Stimulated activated naive CD8-positive, alpha-beta T cell treated with anti-CD3 and anti-CD28 coated beads, Interleukin-15, Interleukin-2, amounts not matched to agents 100 ng/mL and 50 ng/mL, for 24 hours (primary cell): ENCODE results near the gene KMO.

Experiments used
- H3K27ac Mint-ChIP-seq: one replicate; pipeline ENCODE4 v1.8.0; 2021; ENCODE audit warnings: mild to moderate bottlenecking, mixed read lengths
- H3K27me3 Mint-ChIP-seq: one replicate; pipeline ENCODE4 v1.8.0; 2021; ENCODE audit warnings: mixed read lengths
- H3K36me3 Mint-ChIP-seq: one replicate; pipeline ENCODE4 v1.8.0; 2021; ENCODE audit warnings: low read depth, mixed read lengths
- H3K4me1 Mint-ChIP-seq: one replicate; pipeline ENCODE4 v1.8.0; 2021; ENCODE audit warnings: low read depth, mixed read lengths
- H3K4me3 Mint-ChIP-seq: one replicate; pipeline ENCODE4 v1.8.0; 2021; ENCODE audit warnings: mild to moderate bottlenecking, mixed read lengths
- H3K9me3 Mint-ChIP-seq: one replicate; pipeline ENCODE4 v1.8.0; 2021; ENCODE audit warnings: mixed read lengths

KMO gene

DNA sequence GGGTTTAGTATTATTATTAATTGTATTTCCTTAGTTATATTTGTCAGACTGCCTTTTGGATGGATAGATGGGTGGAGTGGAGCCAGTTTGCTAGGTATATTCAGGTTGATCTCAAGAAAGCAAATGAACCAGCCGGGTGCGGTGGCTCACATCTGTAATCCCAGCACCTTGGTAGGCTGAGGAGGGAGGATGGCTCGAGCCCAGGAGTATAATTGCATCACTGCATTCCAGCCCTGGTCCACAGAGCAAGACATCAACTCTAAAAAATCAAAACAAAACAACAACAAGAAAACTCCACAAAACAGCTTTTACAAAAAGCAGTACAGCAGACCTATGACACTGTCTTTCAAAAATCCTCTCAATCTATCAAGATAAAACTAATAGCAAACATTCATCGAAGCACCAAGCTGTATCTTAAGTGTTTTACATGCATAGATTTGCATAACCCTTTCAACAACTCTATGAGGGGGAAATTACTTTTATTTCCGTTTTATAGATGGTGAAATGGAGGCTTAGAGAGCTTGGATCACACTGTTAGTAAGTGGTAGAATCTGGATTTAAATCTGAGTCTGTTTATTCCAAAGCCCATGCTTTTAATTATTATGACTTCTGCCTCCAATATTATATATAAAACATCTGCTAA, 25.5 kb downstream of the KMO start:
- no peak overlapping the region for H3K4me3 Mint-ChIP-seq
- H3K27me3 Mint-ChIP-seq, result no peaks in the 10 kb centered on the region
- H3K4me1 Mint-ChIP-seq, result peaks cover 2% of the 10 kb centered on the region
- H3K36me3 Mint-ChIP-seq, result no peaks in the 10 kb centered on the region
- no peak overlapping the region for H3K27ac Mint-ChIP-seq
- H3K9me3 Mint-ChIP-seq, result no peaks in the 10 kb centered on the region

DNA sequence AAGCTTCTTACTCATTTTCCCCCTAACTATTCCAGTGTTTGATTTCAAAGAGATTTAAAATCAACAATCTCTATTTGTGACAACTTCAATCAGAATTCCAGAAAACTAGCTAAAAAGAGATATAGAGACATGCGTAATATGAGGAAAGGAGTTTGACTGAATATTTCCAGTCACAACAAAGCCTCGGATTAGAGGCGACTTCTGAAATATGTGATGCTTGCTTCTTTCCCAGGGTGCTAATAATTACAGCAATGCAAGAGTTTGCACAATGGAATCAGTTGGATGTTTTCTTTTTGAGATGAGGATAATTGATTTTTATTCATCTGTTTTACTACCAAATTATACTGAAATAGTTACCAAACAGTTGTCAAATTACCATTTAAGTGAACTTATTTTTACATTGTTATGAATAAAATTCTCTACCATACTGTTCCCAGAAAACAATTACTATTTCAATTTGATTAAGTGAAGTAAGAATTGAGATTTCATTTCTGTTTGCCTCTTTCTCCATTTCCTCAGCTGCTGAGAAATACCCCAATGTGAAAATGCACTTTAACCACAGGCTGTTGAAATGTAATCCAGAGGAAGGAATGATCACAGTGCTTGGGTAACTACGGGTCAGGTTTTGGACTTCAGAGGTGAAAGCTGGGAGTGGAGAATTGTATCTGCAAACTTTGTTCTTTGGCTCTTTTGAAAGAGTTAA, 28.1 kb downstream of the KMO start:
- Mint-ChIP-seq H3K9me3 (no peaks in the 10 kb centered on the region), H3K4me1 (no peaks in the 10 kb centered on the region), H3K36me3 (no peaks in the 10 kb centered on the region), H3K27ac (no peak overlapping the region), H3K27me3 (no peaks in the 10 kb centered on the region), H3K4me3 (no peak overlapping the region)

DNA sequence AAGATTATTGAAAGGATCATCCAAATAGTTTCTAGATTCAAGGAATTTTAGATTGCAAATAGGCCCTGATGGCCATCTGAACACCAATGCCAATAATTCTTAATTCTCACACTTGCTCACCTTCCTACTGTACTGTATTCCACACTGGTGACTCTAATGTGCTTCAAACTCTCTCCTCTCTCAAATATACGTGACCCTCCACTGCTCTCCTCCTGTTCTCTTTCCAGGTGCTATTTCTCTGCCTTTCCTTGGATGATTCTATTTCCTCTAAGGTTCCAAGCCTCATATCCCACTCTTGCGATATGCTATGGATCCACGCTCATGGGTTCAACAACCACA, 28.6 kb downstream of the KMO start:
- no peaks in the 10 kb centered on the region for H3K4me1 Mint-ChIP-seq
- H3K9me3 Mint-ChIP-seq, result no peaks in the 10 kb centered on the region
- H3K36me3 Mint-ChIP-seq, result no peaks in the 10 kb centered on the region
- no peaks in the 10 kb centered on the region for H3K27me3 Mint-ChIP-seq
- no peak overlapping the region for H3K4me3 Mint-ChIP-seq
- H3K27ac Mint-ChIP-seq, result no peak overlapping the region

GRCh38 chr1:241569848-241570247, 37.7 kb downstream of the KMO start:
- peaks cover 4% of the 10 kb centered on the region for H3K9me3 Mint-ChIP-seq
- no peak overlapping the region for H3K4me3 Mint-ChIP-seq
- H3K27me3 Mint-ChIP-seq, result peaks cover 2% of the 10 kb centered on the region
- no peaks in the 10 kb centered on the region for H3K4me1 Mint-ChIP-seq
- no peak overlapping the region for H3K27ac Mint-ChIP-seq
- H3K36me3 Mint-ChIP-seq, result no peaks in the 10 kb centered on the region

- peaks cover 35% of the 10 kb centered on the region for H3K9me3 Mint-ChIP-seq
- H3K36me3 Mint-ChIP-seq, result peaks cover 25% of the 10 kb centered on the region
- peaks cover 27% of the 10 kb centered on the region for H3K27me3 Mint-ChIP-seq
- no peak overlapping the region for H3K4me3 Mint-ChIP-seq
- H3K4me1 Mint-ChIP-seq, result no peaks in the 10 kb centered on the region
- H3K27ac Mint-ChIP-seq, result no peak overlapping the region
Measured at GRCh38 chr1:241574154-241574553, 42.0 kb downstream of the KMO start.

DNA sequence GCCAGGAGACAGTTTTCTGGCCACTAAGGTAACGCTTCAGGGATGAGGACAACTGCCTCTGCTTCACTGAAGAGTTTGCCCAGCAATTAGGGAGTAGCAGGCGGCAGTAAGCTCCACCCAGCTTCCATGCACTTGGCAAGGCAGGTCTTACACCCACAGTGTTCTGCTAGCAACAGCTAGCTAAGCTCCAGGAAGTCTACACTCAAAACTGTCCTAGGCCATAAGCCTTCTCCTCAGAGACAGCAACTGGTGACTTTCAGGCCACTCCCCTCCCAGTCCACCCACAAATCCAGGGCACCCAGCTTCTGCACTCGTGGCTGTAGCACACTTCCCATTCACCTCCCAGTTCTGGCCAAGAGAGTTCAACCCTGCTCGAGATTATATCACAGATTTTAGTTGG, 47.3 kb downstream of the KMO start:
- Mint-ChIP-seq H3K9me3 (peaks cover 34% of the 10 kb centered on the region), H3K4me3 (no peak overlapping the region), H3K36me3 (peaks cover 29% of the 10 kb centered on the region), H3K27me3 (peaks cover 35% of the 10 kb centered on the region), H3K27ac (no peak overlapping the region), H3K4me1 (no peaks in the 10 kb centered on the region)

- Mint-ChIP-seq H3K27ac (no peak overlapping the region), H3K9me3 (peaks cover 10% of the 10 kb centered on the region), H3K4me3 (no peak overlapping the region), H3K4me1 (no peaks in the 10 kb centered on the region), H3K36me3 (peaks cover 11% of the 10 kb centered on the region), H3K27me3 (peaks cover 13% of the 10 kb centered on the region)
Measured at GRCh38 chr1:241582921-241583321, 50.7 kb downstream of the KMO start.

DNA sequence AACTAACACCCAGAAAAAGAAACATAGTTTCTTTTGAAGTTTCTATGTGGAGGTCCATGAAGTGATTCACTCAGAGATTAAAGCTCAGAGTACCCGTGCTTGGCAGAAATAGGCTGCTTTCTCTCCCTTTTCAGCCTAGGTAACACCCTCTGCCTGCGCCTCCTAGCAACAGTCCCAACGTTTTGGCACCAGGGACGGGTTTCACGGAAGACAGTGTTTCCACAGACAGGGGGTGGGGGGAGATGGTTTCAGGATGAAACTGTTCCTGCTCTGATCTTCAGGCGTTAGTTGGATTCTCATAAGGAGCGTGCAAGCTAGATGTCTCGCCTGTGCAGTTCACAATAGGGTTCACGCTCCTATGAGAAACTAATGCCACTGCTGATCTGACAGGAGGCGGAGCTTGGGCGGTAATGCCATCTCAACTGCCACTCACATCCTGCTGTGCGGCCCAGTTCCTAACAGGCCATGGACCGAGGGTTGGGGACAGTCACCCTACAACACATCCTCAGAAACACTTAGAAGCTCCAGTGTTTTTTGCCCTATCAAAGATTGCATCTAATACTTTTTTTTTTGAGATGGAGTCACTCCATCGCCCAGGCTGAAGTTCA, 54.8 kb downstream of the KMO start:
- Mint-ChIP-seq H3K9me3 (no peaks in the 10 kb centered on the region), H3K4me3 (no peak overlapping the region), H3K4me1 (peaks cover 15% of the 10 kb centered on the region), H3K27ac (peak overlapping the region; percentile 12), H3K27me3 (peaks cover 3% of the 10 kb centered on the region), H3K36me3 (peaks cover 4% of the 10 kb centered on the region)

- no peaks in the 10 kb centered on the region for H3K27me3 Mint-ChIP-seq
- no peak overlapping the region for H3K4me3 Mint-ChIP-seq
- no peak overlapping the region for H3K27ac Mint-ChIP-seq
Measured at GRCh38 chr1:241589521-241589920, 57.3 kb downstream of the KMO start.

DNA sequence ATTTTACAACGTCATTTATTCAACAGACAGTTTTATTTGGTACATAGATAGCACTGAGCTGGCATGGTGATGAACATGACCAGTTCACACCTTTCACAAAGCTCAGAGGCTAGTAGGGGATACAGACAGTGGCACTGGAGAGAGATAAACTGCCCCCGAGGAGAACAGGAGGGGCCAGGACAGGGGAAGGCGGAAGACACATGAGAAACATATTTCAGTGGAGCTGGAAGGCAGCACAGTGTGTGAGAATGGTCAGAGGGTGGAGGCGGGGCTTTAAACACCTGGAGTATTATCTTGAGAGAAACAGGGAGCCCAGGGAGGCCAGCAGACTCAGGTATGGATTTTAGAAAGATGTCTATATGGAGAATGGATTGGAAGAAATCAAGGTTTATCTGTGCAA, 58.5 kb downstream of the KMO start:
- peak overlapping the region; percentile 15 for H3K27ac Mint-ChIP-seq

More at GRCh38 chr1:241589521-241589920, 57.3 kb downstream of the KMO start:
- peaks cover 19% of the 10 kb centered on the region for H3K36me3 Mint-ChIP-seq
- H3K4me1 Mint-ChIP-seq, result peaks cover 31% of the 10 kb centered on the region
- H3K9me3 Mint-ChIP-seq, result no peaks in the 10 kb centered on the region

GRCh38 chr1:241591317-241591716, 59.1 kb downstream of the KMO start:
- Mint-ChIP-seq H3K27ac (no peak overlapping the region), H3K4me1 (peaks cover 34% of the 10 kb centered on the region), H3K27me3 (no peaks in the 10 kb centered on the region), H3K4me3 (no peak overlapping the region), H3K36me3 (peaks cover 33% of the 10 kb centered on the region), H3K9me3 (no peaks in the 10 kb centered on the region)

More for the DNA sequence above, 58.5 kb downstream of the KMO start:
- no peaks in the 10 kb centered on the region for H3K9me3 Mint-ChIP-seq
- H3K4me3 Mint-ChIP-seq, result no peak overlapping the region
- H3K4me1 Mint-ChIP-seq, result peaks cover 31% of the 10 kb centered on the region
- no peaks in the 10 kb centered on the region for H3K27me3 Mint-ChIP-seq
- H3K36me3 Mint-ChIP-seq, result peaks cover 28% of the 10 kb centered on the region

DNA sequence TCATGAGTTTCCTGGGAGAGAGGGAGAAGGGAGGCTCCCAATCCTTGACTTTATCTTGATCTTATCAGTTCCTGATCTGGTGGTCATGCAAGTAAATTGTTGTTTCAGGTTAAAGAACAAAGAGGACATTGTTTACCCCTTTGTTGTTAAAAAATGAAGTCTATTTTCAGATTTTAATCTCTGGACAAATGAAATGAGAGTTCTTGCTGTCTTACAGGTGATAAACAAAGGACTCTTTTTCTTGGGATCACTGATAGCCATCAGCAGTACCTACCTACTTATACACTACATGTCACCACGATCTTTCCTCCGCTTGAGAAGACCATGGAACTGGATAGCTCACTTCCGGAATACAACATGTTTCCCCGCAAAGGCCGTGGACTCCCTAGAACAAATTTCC, 59.6 kb downstream of the KMO start:
- no peaks in the 10 kb centered on the region for H3K27me3 Mint-ChIP-seq
- peaks cover 38% of the 10 kb centered on the region for H3K4me1 Mint-ChIP-seq
- H3K4me3 Mint-ChIP-seq, result no peak overlapping the region
- H3K27ac Mint-ChIP-seq, result peak overlapping the region; percentile 76
- H3K9me3 Mint-ChIP-seq, result no peaks in the 10 kb centered on the region
- peaks cover 37% of the 10 kb centered on the region for H3K36me3 Mint-ChIP-seq

DNA sequence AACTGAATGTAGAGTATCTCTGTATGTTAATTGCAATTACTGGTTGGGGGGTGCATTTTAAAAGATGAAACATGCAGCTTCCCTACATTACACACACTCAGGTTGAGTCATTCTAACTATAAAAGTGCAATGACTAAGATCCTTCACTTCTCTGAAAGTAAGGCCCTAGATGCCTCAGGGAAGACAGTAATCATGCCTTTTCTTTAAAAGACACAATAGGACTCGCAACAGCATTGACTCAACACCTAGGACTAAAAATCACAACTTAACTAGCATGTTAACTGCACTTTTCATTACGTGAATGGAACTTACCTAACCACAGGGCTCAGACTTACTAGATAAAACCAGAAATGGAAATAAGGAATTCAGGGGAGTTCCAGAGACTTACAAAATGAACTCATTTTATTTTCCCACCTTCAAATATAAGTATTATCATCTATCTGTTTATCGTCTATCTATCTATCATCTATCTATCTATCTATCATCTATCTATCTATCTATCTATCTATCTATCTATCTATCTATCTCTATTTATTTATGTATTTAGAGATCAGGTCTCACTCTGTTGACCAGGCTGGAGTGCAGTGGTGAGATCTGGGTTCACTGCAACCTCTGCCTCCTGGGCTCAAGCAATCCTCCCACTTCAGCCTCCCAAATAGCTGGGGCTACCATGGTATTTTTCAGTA, 60.2 kb downstream of the KMO start:
- Mint-ChIP-seq H3K4me3 (peak overlapping the region; percentile 28), H3K27me3 (no peaks in the 10 kb centered on the region), H3K27ac (peak overlapping the region; percentile 76), H3K36me3 (peaks cover 37% of the 10 kb centered on the region), H3K4me1 (peaks cover 40% of the 10 kb centered on the region), H3K9me3 (no peaks in the 10 kb centered on the region)

GRCh38 chr1:241593186-241593585, 61.0 kb downstream of the KMO start:
- H3K27me3 Mint-ChIP-seq, result no peaks in the 10 kb centered on the region
- H3K36me3 Mint-ChIP-seq, result peaks cover 43% of the 10 kb centered on the region
- H3K4me1 Mint-ChIP-seq, result peaks cover 40% of the 10 kb centered on the region
- H3K27ac Mint-ChIP-seq, result peak overlapping the region; percentile 76
- H3K4me3 Mint-ChIP-seq, result no peak overlapping the region
- no peaks in the 10 kb centered on the region for H3K9me3 Mint-ChIP-seq

DNA sequence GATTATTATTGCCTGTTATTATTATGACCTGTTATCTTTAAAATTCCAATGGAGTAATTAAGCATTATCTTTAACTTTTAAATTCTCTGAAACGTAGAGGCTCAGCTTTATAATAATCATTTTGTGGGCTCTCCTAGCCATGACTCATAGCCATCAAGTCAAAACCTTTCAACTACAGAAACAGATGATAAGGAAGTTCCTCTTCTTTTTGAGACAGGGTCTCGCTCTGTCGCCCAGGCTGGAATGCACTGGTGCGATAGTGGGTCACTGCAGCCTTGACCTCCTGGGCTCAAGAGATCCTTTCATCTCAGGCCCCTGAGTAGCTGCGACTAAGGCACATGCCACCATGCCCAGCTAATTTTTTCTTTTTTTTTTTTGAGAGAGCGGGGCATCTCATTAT, 64.5 kb downstream of the KMO start:
- Mint-ChIP-seq H3K4me3 (no peak overlapping the region), H3K27me3 (no peaks in the 10 kb centered on the region), H3K27ac (no peak overlapping the region), H3K36me3 (peaks cover 50% of the 10 kb centered on the region), H3K4me1 (peaks cover 34% of the 10 kb centered on the region), H3K9me3 (no peaks in the 10 kb centered on the region)
